HG02610 (cell line): ENCODE data around the gene SCNN1B.
A peak's percentile ranks its signal among the peaks of the same experiment; 100 is the strongest.

Source experiments
- ATAC-seq: cut with Tn5 transposase; IDR thresholded peaks from one replicate; pipeline ENCODE4 v1.9.1; 2021; ENCODE audit warnings: mild to moderate bottlenecking, moderate library complexity; ENCODE audit not compliant: unreplicated experiment

Gene SCNN1B

GRCh38 chr16:23320693-23321092, 18.6 kb downstream of the SCNN1B start:
- ATAC-seq = no peak

GRCh38 chr16:23321206-23321875, 19.2 kb downstream of the SCNN1B start:
- no peak for ATAC-seq

GRCh38 chr16:23323224-23324030, 21.3 kb downstream of the SCNN1B start:
- ATAC-seq = peak; percentile 61

GRCh38 chr16:23324727-23325126, 22.6 kb downstream of the SCNN1B start:
- ATAC-seq = no peak

GRCh38 chr16:23327836-23328235, 25.7 kb downstream of the SCNN1B start:
- no peak for ATAC-seq

- no peak for ATAC-seq
Measured at GRCh38 chr16:23330161-23330560, 28.1 kb downstream of the SCNN1B start.

GRCh38 chr16:23330583-23331249, 28.6 kb downstream of the SCNN1B start:
- ATAC-seq = no peak

GRCh38 chr16:23333034-23333579, 31.0 kb downstream of the SCNN1B start:
- no peak for ATAC-seq

- ATAC-seq = no peak
Measured at GRCh38 chr16:23333831-23334456, 31.8 kb downstream of the SCNN1B start.

- no peak for ATAC-seq
Measured at GRCh38 chr16:23334457-23334853, 32.4 kb downstream of the SCNN1B start.

GRCh38 chr16:23334950-23335349, 32.8 kb downstream of the SCNN1B start:
- ATAC-seq = no peak

GRCh38 chr16:23337836-23338550, 35.9 kb downstream of the SCNN1B start:
- no peak for ATAC-seq

GRCh38 chr16:23339787-23340186, 37.7 kb downstream of the SCNN1B start:
- no peak for ATAC-seq

- no peak for ATAC-seq
Measured at GRCh38 chr16:23342083-23342640, 40.1 kb downstream of the SCNN1B start.

GRCh38 chr16:23343643-23344612, 41.8 kb downstream of the SCNN1B start:
- no peak for ATAC-seq

GRCh38 chr16:23345237-23345636, 43.1 kb downstream of the SCNN1B start:
- no peak for ATAC-seq

GRCh38 chr16:23348579-23349469, 46.7 kb downstream of the SCNN1B start:
- no peak for ATAC-seq

GRCh38 chr16:23351360-23351759, 49.3 kb downstream of the SCNN1B start:
- no peak for ATAC-seq
